Mesenchymal stem cell (in vitro differentiated cells and primary cell): Measurements from ENCODE around the gene KCTD1.

Experiments
- DNase-seq: peaks from one replicate; pipeline ENCODE4 v3.0.0-alpha.2; 2013
- H2AFZ ChIP-seq: one replicate; pipeline ENCODE4 v1.6.1; 2013; ENCODE audit warnings: low read depth, mild to moderate bottlenecking, control low read depth, inconsistent platforms, low read length, moderate library complexity
- H2AK5ac ChIP-seq: 2 replicates; pipeline ENCODE4 v1.6.1; 2013; ENCODE audit warnings: low read length, moderate library complexity, mild to moderate bottlenecking, inconsistent platforms; ENCODE audit not compliant: severe bottlenecking
- H2BK120ac ChIP-seq: one replicate; pipeline ENCODE4 v1.6.1; 2013; ENCODE audit warnings: low read depth, mild to moderate bottlenecking, inconsistent platforms, low read length, moderate library complexity
- H2BK12ac ChIP-seq, 2 experiments: one replicate each; pipeline ENCODE4 v1.6.1; 2013; ENCODE audit warnings: inconsistent platforms in 2 of 2, low read length in 2 of 2, mild to moderate bottlenecking in 2 of 2, moderate library complexity in 2 of 2, control low read depth in 1 of 2
- H2BK15ac ChIP-seq: one replicate; pipeline ENCODE4 v1.6.1; 2013; ENCODE audit warnings: mild to moderate bottlenecking, low read depth, inconsistent platforms; ENCODE audit not compliant: poor library complexity, severe bottlenecking
- H2BK5ac ChIP-seq: 2 replicates; pipeline ENCODE4 v1.6.1; 2013; ENCODE audit warnings: low read depth, mild to moderate bottlenecking, low read length, control low read depth, inconsistent platforms; ENCODE audit not compliant: poor library complexity, severe bottlenecking
- H3K14ac ChIP-seq, 2 experiments: one replicate each; pipeline ENCODE4 v1.6.1; 2013; ENCODE audit warnings: inconsistent platforms in 2 of 2, low read length in 2 of 2, control low read depth in 1 of 2, mild to moderate bottlenecking in 1 of 2, moderate library complexity in 1 of 2
- H3K18ac ChIP-seq, 2 experiments: one replicate each; pipeline ENCODE4 v1.6.1; 2013; ENCODE audit warnings: inconsistent platforms in 2 of 2, low read length in 2 of 2, control low read depth in 1 of 2, low read depth in 1 of 2, mild to moderate bottlenecking in 1 of 2
- H3K23ac ChIP-seq, 2 experiments: one replicate each; pipeline ENCODE4 v1.6.1; 2013; ENCODE audit warnings: inconsistent platforms in 2 of 2, low read length in 2 of 2, mild to moderate bottlenecking in 2 of 2, moderate library complexity in 2 of 2, control low read depth in 1 of 2
- H3K27ac ChIP-seq: 2 replicates; pipeline ENCODE4 v1.5.1; 2013; ENCODE audit warnings: mild to moderate bottlenecking, moderate library complexity, low read length, control low read depth, inconsistent platforms; ENCODE audit not compliant: poor library complexity, severe bottlenecking
- H3K27me3 ChIP-seq, 2 experiments: 2 replicates each; pipeline versions ENCODE4 v1.6.1 to v1.7.0; 2013; ENCODE audit warnings: low read length in 2 of 2, mild to moderate bottlenecking in 2 of 2, moderate library complexity in 2 of 2, control low read depth in 1 of 2, inconsistent platforms in 1 of 2; ENCODE audit not compliant: control insufficient read depth in 1 of 2, insufficient read depth in 1 of 2
- H3K36me3 ChIP-seq, 2 experiments: 2 replicates each; pipeline versions ENCODE4 v1.6.1 to v1.7.0; 2013; ENCODE audit warnings: low read length in 2 of 2, control low read depth in 1 of 2, inconsistent platforms in 1 of 2, low read depth in 1 of 2, mild to moderate bottlenecking in 1 of 2; ENCODE audit not compliant: insufficient read depth in 2 of 2, control insufficient read depth in 1 of 2
- H3K4ac ChIP-seq, 2 experiments: one replicate each; pipeline ENCODE4 v1.6.1; 2013; ENCODE audit warnings: inconsistent platforms in 2 of 2, low read length in 2 of 2, mild to moderate bottlenecking in 2 of 2, moderate library complexity in 2 of 2, control low read depth in 1 of 2, low read depth in 1 of 2
- H3K4me1 ChIP-seq: 2 replicates; pipeline ENCODE4 v1.6.1; 2013; ENCODE audit warnings: low read depth, low read length, control low read depth; ENCODE audit not compliant: control insufficient read depth, insufficient read depth
- H3K4me2 ChIP-seq: 2 replicates; pipeline ENCODE4 v1.6.1; 2013; ENCODE audit warnings: low read length, mild to moderate bottlenecking, inconsistent platforms; ENCODE audit not compliant: poor library complexity, severe bottlenecking
- H3K4me3 ChIP-seq, 2 experiments: 2 replicates each; pipeline versions ENCODE4 v1.5.1 to v1.7.0; 2013; ENCODE audit warnings: low read length in 2 of 2, mild to moderate bottlenecking in 2 of 2, control low read depth in 1 of 2, low read depth in 1 of 2; ENCODE audit not compliant: insufficient read depth in 1 of 2
- H3K79me1 ChIP-seq: replicated peaks from 2 replicates; pipeline ENCODE4 v1.6.1; 2013; ENCODE audit warnings: mild to moderate bottlenecking, control low read depth, low read length, inconsistent platforms; ENCODE audit not compliant: poor library complexity, severe bottlenecking
- H3K9ac ChIP-seq: 2 replicates; pipeline ENCODE4 v1.7.0; 2013; ENCODE audit warnings: mild to moderate bottlenecking, low read length, moderate library complexity
- H3K9me3 ChIP-seq: 2 replicates; pipeline ENCODE4 v1.7.0; 2013; ENCODE audit warnings: mild to moderate bottlenecking, low read length; ENCODE audit not compliant: control insufficient read depth
- H4K8ac ChIP-seq: one replicate; pipeline ENCODE4 v1.6.1; 2013; ENCODE audit warnings: inconsistent platforms, mild to moderate bottlenecking, low read length, moderate library complexity
- H4K91ac ChIP-seq: one replicate; pipeline ENCODE4 v1.6.1; 2013; ENCODE audit warnings: mild to moderate bottlenecking, low read length, inconsistent platforms
- WGBS: methylation state at CpG from one replicate; pipeline ENCODE4 v1.1.7; 2013; ENCODE audit warnings: mixed read lengths; 5-methylcytosine and 5-hydroxymethylcytosine counted together

KCTD1 gene

DNA sequence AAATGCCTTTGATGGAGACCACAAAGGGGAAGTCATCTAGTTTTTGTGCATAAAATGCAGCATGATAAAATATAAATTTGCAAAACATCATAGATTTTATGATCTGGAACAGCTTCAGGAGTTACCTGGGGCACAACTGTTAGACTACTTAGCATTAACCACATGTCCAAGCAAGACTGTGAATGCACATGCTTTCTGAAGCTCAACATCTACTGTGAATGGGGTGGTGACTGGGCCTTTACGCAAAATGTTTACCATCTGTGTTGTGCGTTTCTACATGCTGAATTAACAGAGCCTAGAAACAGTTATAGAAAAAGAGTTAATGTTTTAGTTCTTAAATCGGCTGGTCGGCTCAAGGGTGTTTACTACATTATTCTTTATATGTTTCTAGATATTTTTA is 45.5 kb downstream of the KCTD1 start:
- Histone ChIP-seq H3K9ac (no peak overlapping the region), H3K18ac (no peak overlapping the region), H2BK5ac (no peak overlapping the region), H4K91ac (no peak overlapping the region), H2AFZ (no peak overlapping the region), H4K8ac (no peak overlapping the region), H3K27me3 (no peaks in the 10 kb centered on the region), H3K14ac (no peak overlapping the region), H3K79me1 (peaks cover 46% of the 10 kb centered on the region), H3K23ac (no peak overlapping the region), H2BK12ac (no peak overlapping the region), H2BK15ac (no peak overlapping the region), H3K36me3 (peaks cover 5 to 12% of the 10 kb centered on the region in 2 experiments), H3K4me2 (no peak overlapping the region), H3K27ac (no peak overlapping the region), H3K4me3 (no peak overlapping the region), H2BK120ac (no peak overlapping the region), H3K4ac (no peak overlapping the region), H2AK5ac (peak overlapping the region; percentile 65), H3K9me3 (no peaks in the 10 kb centered on the region), H3K4me1 (peaks cover 4% of the 10 kb centered on the region)
- WGBS, result 90% methylated on average over 2 of the region's 4 CpGs
- no peak for DNase-seq

DNA sequence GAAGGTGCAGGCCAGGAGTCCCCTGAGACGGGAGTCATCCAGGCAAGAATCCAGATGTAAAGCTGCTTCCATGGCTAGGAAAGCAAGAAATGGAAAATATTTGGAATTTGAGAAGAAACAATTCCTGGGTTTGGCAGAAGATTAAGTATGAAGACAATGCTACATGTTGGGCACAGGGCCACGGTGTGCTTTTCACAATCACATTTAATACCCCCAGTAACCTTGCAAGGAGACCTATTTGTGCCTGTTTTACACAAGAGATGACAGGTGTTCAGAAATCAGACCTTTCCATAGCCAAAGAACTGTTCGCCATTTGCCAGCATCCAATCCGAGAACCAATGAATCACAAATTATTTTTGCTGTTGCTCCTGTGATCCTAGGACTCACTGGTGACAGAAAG is 50.5 kb downstream of the KCTD1 start:
- Histone ChIP-seq H2AK5ac (no peak overlapping the region), H3K4me2 (no peak overlapping the region), H3K36me3 (peaks cover 6 to 12% of the 10 kb centered on the region in 2 experiments), H2BK15ac (no peak overlapping the region), H4K8ac (no peak overlapping the region), H3K23ac (no peak overlapping the region), H3K9ac (no peak overlapping the region), H3K14ac (no peak overlapping the region), H2BK5ac (no peak overlapping the region), H3K27ac (no peak overlapping the region), H4K91ac (no peak overlapping the region), H2AFZ (no peak overlapping the region), H3K27me3 (no peaks in the 10 kb centered on the region), H2BK120ac (no peak overlapping the region), H3K79me1 (peaks cover 28% of the 10 kb centered on the region), H2BK12ac (no peak overlapping the region), H3K4ac (no peak overlapping the region), H3K4me1 (no peaks in the 10 kb centered on the region), H3K9me3 (no peaks in the 10 kb centered on the region), H3K4me3 (no peak overlapping the region), H3K18ac (no peak overlapping the region)
- DNase-seq, result no peak
- 96% methylated on average over 4 of the region's 4 CpGs for WGBS

DNA sequence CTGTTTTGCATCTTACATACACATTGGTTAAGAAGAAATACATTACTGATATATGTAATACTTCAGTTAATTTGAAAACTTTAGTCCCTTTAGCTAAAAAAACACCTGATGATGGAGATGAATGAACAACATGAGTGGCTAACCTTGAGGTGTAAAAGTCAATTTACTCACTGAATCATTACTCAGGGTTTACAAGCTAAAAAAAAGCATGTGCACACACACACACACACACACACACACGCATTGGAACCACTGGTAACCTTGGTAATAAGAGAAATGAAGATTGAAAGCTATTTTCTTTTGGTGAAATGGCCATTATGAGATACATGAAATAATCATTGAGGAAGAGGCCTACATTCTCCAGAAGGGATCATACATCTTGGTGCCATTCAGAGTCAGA is 51.8 kb downstream of the KCTD1 start:
- Histone ChIP-seq H3K36me3 (peaks cover 6 to 17% of the 10 kb centered on the region in 2 experiments), H3K14ac (no peak overlapping the region), H2BK15ac (no peak overlapping the region), H3K27me3 (no peaks in the 10 kb centered on the region), H4K91ac (no peak overlapping the region), H3K4ac (no peak overlapping the region), H2BK5ac (no peak overlapping the region), H3K4me1 (no peaks in the 10 kb centered on the region), H3K27ac (no peak overlapping the region), H2BK12ac (no peak overlapping the region), H3K9ac (no peak overlapping the region), H3K9me3 (no peaks in the 10 kb centered on the region), H3K79me1 (peaks cover 29% of the 10 kb centered on the region), H2AK5ac (no peak overlapping the region), H4K8ac (no peak overlapping the region), H3K4me3 (no peak overlapping the region), H3K18ac (no peak overlapping the region), H2AFZ (no peak overlapping the region), H3K23ac (no peak overlapping the region), H3K4me2 (no peak overlapping the region), H2BK120ac (no peak overlapping the region)
- no peak for DNase-seq
- WGBS, result 100% methylated on average over 1 of the region's 1 CpG

DNA sequence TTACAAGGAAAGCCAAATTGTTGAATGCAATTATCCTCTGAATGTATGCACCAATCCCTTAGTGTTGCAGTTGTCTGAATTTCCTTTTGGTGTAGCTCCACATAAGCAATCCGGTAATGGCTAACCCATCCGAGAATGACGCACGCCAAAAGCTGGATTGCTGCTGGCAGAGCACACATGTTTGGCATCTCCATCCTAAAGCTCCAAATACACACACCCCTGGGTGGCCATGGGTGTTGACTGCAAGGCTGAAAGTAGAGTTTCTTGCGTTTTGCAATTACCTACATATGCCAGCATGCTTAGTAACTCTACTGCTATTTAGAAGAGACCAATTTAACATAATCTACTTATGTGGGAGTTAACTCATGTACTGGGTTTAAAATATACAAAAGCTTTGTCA is 53.1 kb downstream of the KCTD1 start:
- no peak overlapping the region for H2AK5ac ChIP-seq
- no peak overlapping the region for H2BK12ac ChIP-seq
- peaks cover 32% of the 10 kb centered on the region for H3K79me1 ChIP-seq
- no peak overlapping the region for H2AFZ ChIP-seq
- no peak overlapping the region for H3K18ac ChIP-seq
- DNase-seq, result no peak
- no peak overlapping the region for H2BK120ac ChIP-seq
- H3K36me3 ChIP-seq, result peaks cover 6 to 19% of the 10 kb centered on the region in 2 experiments
- H2BK5ac ChIP-seq, result no peak overlapping the region
- H3K27me3 ChIP-seq, result no peaks in the 10 kb centered on the region
- no peak overlapping the region for H3K4ac ChIP-seq
- no peak overlapping the region for H3K23ac ChIP-seq
- H3K4me3 ChIP-seq, result no peak overlapping the region
- H3K14ac ChIP-seq, result no peak overlapping the region
- no peak overlapping the region for H3K4me2 ChIP-seq
- H4K91ac ChIP-seq, result no peak overlapping the region
- H3K27ac ChIP-seq, result no peak overlapping the region
- no peak overlapping the region for H3K9ac ChIP-seq
- H4K8ac ChIP-seq, result no peak overlapping the region
- 100% methylated on average over 4 of the region's 5 CpGs for WGBS
- no peaks in the 10 kb centered on the region for H3K4me1 ChIP-seq
- H2BK15ac ChIP-seq, result no peak overlapping the region
- H3K9me3 ChIP-seq, result no peaks in the 10 kb centered on the region
